IMR-90 (cell line): ENCODE data around the gene IGSF3. TPM values are rescaled to one million over a fixed set of nuclear protein-coding genes. Genes with fewer than 3 reads are reported as not detected.

ENCODE experiments used
- ATAC-seq: fragments of 200-7000 bp; cut with Tn5 transposase; 2 replicates; pipeline ENCODE4 v1.9.1; 2020; ENCODE audit warnings: low read depth, mild to moderate bottlenecking, moderate library complexity
- BruUV-seq: library from RNA; stranded (reverse); fragments of 400-500 nt; replicated peaks from 2 replicates; lab custom pipeline; 2021; lab: Mats Ljungman, UMichigan
- CTCF ChIA-PET: fragments of 300-600 bp; formaldehyde crosslinking; extraction: SDS; loops from one replicate; lab custom pipeline; 2021; ENCODE audit warnings: antibody characterized with exemption; lab: Yijun Ruan, JAX
- POLR2A ChIA-PET: fragments of 300-600 bp; sonication (Branson Sonifier 250); formaldehyde crosslinking; loops from one replicate; lab custom pipeline; 2022; ENCODE audit warnings: antibody characterized with exemption; ENCODE audit not compliant: unreplicated experiment; lab: Charles Lee
- DNase-seq: peaks from one replicate; pipeline ENCODE4 v3.0.0; 2013
- H2AFZ ChIP-seq: replicated peaks from 2 replicates; pipeline ENCODE3; 2013; ENCODE audit warnings: low read length, mild to moderate bottlenecking; ENCODE audit not compliant: poor library complexity
- H2AK5ac ChIP-seq: 2 replicates; pipeline ENCODE4 v1.6.1; 2013; ENCODE audit warnings: low read depth, low read length, inconsistent platforms
- H2AK9ac ChIP-seq: replicated peaks from 2 replicates; pipeline ENCODE3; 2013; ENCODE audit warnings: mild to moderate bottlenecking, low read depth, low read length, moderate library complexity; ENCODE audit not compliant: poor library complexity
- H2BK120ac ChIP-seq: 2 replicates; pipeline ENCODE4 v1.6.1; 2013; ENCODE audit warnings: low read depth, low read length, inconsistent platforms
- H2BK15ac ChIP-seq: 3 replicates; pipeline ENCODE4 v1.6.1; 2013; ENCODE audit warnings: low read depth, low read length, inconsistent platforms
- H2BK20ac ChIP-seq: 2 replicates; pipeline ENCODE4 v1.6.1; 2013; ENCODE audit warnings: low read depth, mild to moderate bottlenecking, inconsistent platforms, low read length, moderate library complexity
- H2BK5ac ChIP-seq: 2 replicates; pipeline ENCODE4 v1.6.1; 2013; ENCODE audit warnings: mild to moderate bottlenecking, low read depth, low read length, inconsistent platforms; ENCODE audit not compliant: poor library complexity, severe bottlenecking
- H3K14ac ChIP-seq: replicated peaks from 2 replicates; pipeline ENCODE4 v1.6.1; 2013; ENCODE audit warnings: low read depth, low read length, inconsistent platforms
- H3K18ac ChIP-seq: 2 replicates; pipeline ENCODE4 v1.6.1; 2013; ENCODE audit warnings: low read depth, low read length, control low read depth
- H3K23ac ChIP-seq: 2 replicates; pipeline ENCODE4 v1.6.1; 2013; ENCODE audit warnings: low read depth, low read length, inconsistent platforms
- H3K27ac ChIP-seq: 2 replicates; pipeline ENCODE4 v1.5.1; 2013; ENCODE audit warnings: mild to moderate bottlenecking, control low read depth, low read length; ENCODE audit not compliant: insufficient read depth
- H3K27me3 ChIP-seq: 2 replicates; pipeline ENCODE4 v1.6.1; 2013; ENCODE audit warnings: low read length; ENCODE audit not compliant: control insufficient read depth, insufficient read depth
- H3K36me3 ChIP-seq: 2 replicates; pipeline ENCODE4 v1.6.1; 2013; ENCODE audit warnings: low read length, mixed read lengths; ENCODE audit not compliant: control insufficient read depth, insufficient read depth
- H3K4ac ChIP-seq: 2 replicates; pipeline ENCODE4 v1.6.1; 2013; ENCODE audit warnings: low read depth, low read length, inconsistent platforms
- H3K4me1 ChIP-seq: 2 replicates; pipeline ENCODE4 v1.6.1; 2013; ENCODE audit warnings: low read length, mixed read lengths; ENCODE audit not compliant: control insufficient read depth, insufficient read depth
- H3K4me2 ChIP-seq: 2 replicates; pipeline ENCODE4 v1.6.1; 2013; ENCODE audit warnings: low read depth, mild to moderate bottlenecking, control low read depth, low read length, moderate library complexity
- H3K4me3 ChIP-seq: 2 replicates; pipeline ENCODE4 v1.5.1; 2013; ENCODE audit warnings: low read depth, mild to moderate bottlenecking, control low read depth, low read length, moderate library complexity; ENCODE audit not compliant: insufficient read depth
- H3K56ac ChIP-seq: 2 replicates; pipeline ENCODE4 v1.6.1; 2013; ENCODE audit warnings: low read length, inconsistent platforms; ENCODE audit not compliant: insufficient read depth; ENCODE audit errors: extremely low read depth
- H3K79me1 ChIP-seq, 2 experiments: 2 replicates each; pipeline ENCODE4 v1.6.1; 2013; ENCODE audit warnings: low read length in 2 of 2, inconsistent platforms in 1 of 2, low read depth in 1 of 2
- H3K9ac ChIP-seq: 2 replicates; pipeline ENCODE4 v1.6.1; 2013; ENCODE audit warnings: low read depth, low read length, control low read depth
- H3K9me1 ChIP-seq: 2 replicates; pipeline ENCODE4 v1.6.1; 2013; ENCODE audit warnings: low read length, inconsistent platforms; ENCODE audit not compliant: insufficient read depth
- H3K9me3 ChIP-seq: 2 replicates; pipeline ENCODE4 v1.6.1; 2013; ENCODE audit warnings: low read length; ENCODE audit not compliant: control insufficient read depth, insufficient read depth
- H4K20me1 ChIP-seq: 2 replicates; pipeline ENCODE4 v1.6.1; 2013; ENCODE audit warnings: low read length, inconsistent platforms; ENCODE audit not compliant: insufficient read depth
- H4K5ac ChIP-seq: 2 replicates; pipeline ENCODE4 v1.6.1; 2013; ENCODE audit warnings: mild to moderate bottlenecking, low read depth, low read length, control low read depth
- H4K8ac ChIP-seq, 2 experiments: 2 replicates each; pipeline ENCODE4 v1.6.1; 2013; ENCODE audit warnings: low read depth in 2 of 2, low read length in 2 of 2, control low read depth in 1 of 2, inconsistent platforms in 1 of 2
- H4K91ac ChIP-seq: 2 replicates; pipeline ENCODE4 v1.6.1; 2013; ENCODE audit warnings: low read depth, low read length, inconsistent platforms; ENCODE audit not compliant: insufficient read depth
- BHLHE40 ChIP-seq: fragments of 150-350 bp; IDR thresholded peaks from 2 replicates; pipeline ENCODE4 v1.6.1; 2016; ENCODE audit warnings: mild to moderate bottlenecking, low read depth, low read length
- CEBPB ChIP-seq: IDR thresholded peaks from 2 replicates; pipeline ENCODE4 v1.6.1; 2012; ENCODE audit warnings: low read depth, low read length, improper control_type of control experiment
- CHD1 ChIP-seq: IDR thresholded peaks from 2 replicates; pipeline ENCODE4 v1.6.1; 2012; ENCODE audit warnings: low read depth, low read length, improper control_type of control experiment
- ELK1 ChIP-seq: fragments of 150-350 bp; IDR thresholded peaks from 2 replicates; pipeline ENCODE4 v1.6.1; 2016; ENCODE audit warnings: low read depth, mild to moderate bottlenecking, low read length, moderate library complexity, borderline replicate concordance
- MXI1 ChIP-seq: IDR thresholded peaks from 2 replicates; pipeline ENCODE4 v1.6.1; 2012; ENCODE audit warnings: low read depth, mild to moderate bottlenecking, low read length, moderate library complexity, borderline replicate concordance
- NFE2L2 ChIP-seq: fragments of 150-350 bp; IDR thresholded peaks from 2 replicates; pipeline ENCODE4 v1.6.1; 2016; ENCODE audit warnings: low read depth, mild to moderate bottlenecking, low read length
- POLR2A ChIP-seq: IDR thresholded peaks from 2 replicates; pipeline ENCODE4 v1.6.1; 2012; ENCODE audit warnings: mild to moderate bottlenecking, low read depth, low read length
- RAD21 ChIP-seq: IDR thresholded peaks from 2 replicates; pipeline ENCODE4 v1.6.1; 2012; ENCODE audit warnings: low read length, improper control_type of control experiment
- RFX5 ChIP-seq: IDR thresholded peaks from 2 replicates; pipeline ENCODE4 v1.8.0; 2012; ENCODE audit warnings: low read depth, mild to moderate bottlenecking, low read length, moderate library complexity
- SMC3 ChIP-seq: fragments of 150-350 bp; IDR thresholded peaks from 2 replicates; pipeline ENCODE4 v1.6.1; 2016; ENCODE audit warnings: low read depth, mild to moderate bottlenecking, antibody characterized with exemption, low read length, moderate library complexity
- WGBS, 2 experiments: methylation state at CpG; one replicate each; pipeline versions ENCODE4 v1.1.5 to v1.1.7; 2013; ENCODE audit warnings: missing lambda C conversion rate in 2 of 2; ENCODE audit not compliant: insufficient read length in 1 of 2; ENCODE audit errors: extremely low coverage in 2 of 2; 5-methylcytosine and 5-hydroxymethylcytosine counted together
- dilution Hi-C: fragments of 300-500 bp; cut with HindIII; formaldehyde crosslinking; loops from one replicate; pipeline ENCODE4 v1.14.3; 2018; ENCODE audit warnings: low sequenced_read_pairs; ENCODE audit not compliant: unreplicated experiment
- in situ Hi-C: fragments of 300-500 bp; cut with MboI; formaldehyde crosslinking; loops from 3 replicates; pipeline ENCODE4 v1.14.3; 2019; ENCODE audit warnings: low sequenced_read_pairs, inconsistent platforms, mixed read lengths
- intact Hi-C: fragments of 100-400 bp; cut with micrococcal nuclease; formaldehyde crosslinking; loops from 2 replicates; pipeline ENCODE4 v1.10.0; 2022
- polyA plus RNA-seq, 3 experiments: library from polyadenylated mRNA; depleted of rRNA; stranded (reverse); fragments of >200 nt; gene quantifications; 2 replicates each; pipeline ENCODE4 v1.2.3, GENCODE V29; 2012; ENCODE audit warnings: low replicate concordance in 1 of 3
- total RNA-seq: library from RNA; depleted of rRNA; stranded (reverse); fragments of >200 nt; gene quantifications from 2 replicates; pipeline ENCODE4 v1.2.3, GENCODE V29; 2012
- TF ChIP-seq, protein P1 (sequence below): conservative IDR thresholded peaks from 2 replicates; pipeline ENCODE4 v1.5.1; 2012; ENCODE audit warnings: mild to moderate bottlenecking, low read depth, low read length, improper control_type of control experiment

The IGSF3 gene
- total and polyA plus RNA-seq, 2 of the 4 experiments (the other 2 are of a cell fraction): under 0.01 to 0.02 TPM

GRCh38 chr1:116577759-116578314, 89.7 kb downstream of the IGSF3 start:
- no CpG with 5 or more reads among the region's 5 CpGs for WGBS, 2 experiments
- Histone ChIP-seq H3K27me3 (peaks cover 33% of the 10 kb centered on the region), H2BK20ac (no peak overlapping the region), H3K4me1 (no peaks in the 10 kb centered on the region), H4K91ac (no peak overlapping the region), H4K5ac (no peak overlapping the region), H3K27ac (no peak overlapping the region), H3K36me3 (no peaks in the 10 kb centered on the region), H3K4me2 (no peak overlapping the region), H3K9ac (no peak overlapping the region), H2BK5ac (no peak overlapping the region), H4K20me1 (no peaks in the 10 kb centered on the region), H2AK9ac (no peak overlapping the region), H2AK5ac (no peak overlapping the region), H3K4ac (no peak overlapping the region), H3K14ac (no peak overlapping the region), H3K56ac (no peak overlapping the region), H2BK120ac (no peak overlapping the region), H2BK15ac (no peak overlapping the region), H4K8ac (no peak overlapping the region), H3K9me3 (no peaks in the 10 kb centered on the region), H3K79me1 (no peaks in the 10 kb centered on the region), H3K9me1 (no peaks in the 10 kb centered on the region), H2AFZ (no peak overlapping the region), H3K4me3 (no peak overlapping the region), H3K18ac (no peak overlapping the region), H3K23ac (no peak overlapping the region)
- ChIA-PET CTCF (no interaction called here), POLR2A (no interaction called here)
- dilution Hi-C loops: no loop called here
- no TSS peak for BruUV-seq
- in situ Hi-C loops: no loop called here
- intact Hi-C loops: loop anchor here (10.0 kb wide), 1 partner anchor 443 kb away; no protein-coding TSS in a partner anchor
- no peak for ATAC-seq
- DNase-seq: no peak
- TF ChIP-seq RFX5 (no peak), BHLHE40 (no peak), ELK1 (no peak), POLR2A (no peak), RAD21 (no peak), CEBPB (no peak), NFE2L2 (no peak), SMC3 (no peak), MXI1 (no peak), CHD1 (no peak)
- TF ChIP-seq, protein P1, sequence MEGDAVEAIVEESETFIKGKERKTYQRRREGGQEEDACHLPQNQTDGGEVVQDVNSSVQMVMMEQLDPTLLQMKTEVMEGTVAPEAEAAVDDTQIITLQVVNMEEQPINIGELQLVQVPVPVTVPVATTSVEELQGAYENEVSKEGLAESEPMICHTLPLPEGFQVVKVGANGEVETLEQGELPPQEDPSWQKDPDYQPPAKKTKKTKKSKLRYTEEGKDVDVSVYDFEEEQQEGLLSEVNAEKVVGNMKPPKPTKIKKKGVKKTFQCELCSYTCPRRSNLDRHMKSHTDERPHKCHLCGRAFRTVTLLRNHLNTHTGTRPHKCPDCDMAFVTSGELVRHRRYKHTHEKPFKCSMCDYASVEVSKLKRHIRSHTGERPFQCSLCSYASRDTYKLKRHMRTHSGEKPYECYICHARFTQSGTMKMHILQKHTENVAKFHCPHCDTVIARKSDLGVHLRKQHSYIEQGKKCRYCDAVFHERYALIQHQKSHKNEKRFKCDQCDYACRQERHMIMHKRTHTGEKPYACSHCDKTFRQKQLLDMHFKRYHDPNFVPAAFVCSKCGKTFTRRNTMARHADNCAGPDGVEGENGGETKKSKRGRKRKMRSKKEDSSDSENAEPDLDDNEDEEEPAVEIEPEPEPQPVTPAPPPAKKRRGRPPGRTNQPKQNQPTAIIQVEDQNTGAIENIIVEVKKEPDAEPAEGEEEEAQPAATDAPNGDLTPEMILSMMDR: no peak
